ENCODE data around the gene ELL2. TPM values are rescaled to one million over a fixed set of nuclear protein-coding genes. Genes with fewer than 3 reads are reported as not detected.

Gene ELL2
- total and polyA plus RNA-seq, 2 of the 13 experiments (the other 11 are each of a cell fraction or from before 2014, with no cell fraction given) = 78.9 to 97.1 TPM

DNA sequence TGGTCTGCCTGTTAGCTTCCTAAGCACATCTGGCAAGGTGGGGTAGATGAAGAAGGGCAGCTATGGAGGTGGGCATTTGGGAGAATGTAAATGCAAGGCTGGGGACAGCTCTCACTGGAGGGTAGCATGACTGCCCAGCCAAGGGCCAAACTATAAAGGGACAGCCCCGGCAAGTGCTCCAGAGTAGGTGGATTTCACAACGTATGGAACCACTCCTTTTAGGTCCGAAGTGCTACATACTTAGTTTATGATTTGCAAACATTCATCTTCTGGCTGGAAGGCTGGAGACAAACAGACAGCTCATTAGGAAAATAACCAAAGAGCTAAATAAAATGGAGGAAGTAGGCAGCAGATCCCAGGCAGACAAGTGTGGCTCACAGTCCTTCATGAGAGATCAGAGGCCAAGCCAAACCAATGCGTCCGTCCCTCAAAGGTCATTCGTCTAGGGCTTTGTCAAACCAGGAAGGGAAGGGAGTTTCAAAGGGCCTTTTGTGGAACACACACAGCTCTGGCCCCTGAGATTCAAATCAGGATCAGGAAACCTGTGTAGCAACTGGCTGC is 96.6 kb downstream of the ELL2 start (continued):
- no peak for TF ChIP-seq ZBTB46 (CRISPR knock-in tag; IDR thresholded peaks at IDR 0.05; ENCODE audit: borderline replicate concordance)
- peak; percentile 61; the same call in 1 of the 2 replicates for TF ChIP-seq TCF7 (IDR thresholded peaks at IDR 0.05; ENCODE audit: low read depth)
- TF ChIP-seq ELF1 (CRISPR knock-in tag; IDR thresholded peaks at IDR 0.05) = peak; percentile 84
- TF ChIP-seq SAP130 (CRISPR knock-in tag; IDR thresholded peaks at IDR 0.05; ENCODE audit: low read depth) = peak; percentile 90
- TF ChIP-seq, protein P1, sequence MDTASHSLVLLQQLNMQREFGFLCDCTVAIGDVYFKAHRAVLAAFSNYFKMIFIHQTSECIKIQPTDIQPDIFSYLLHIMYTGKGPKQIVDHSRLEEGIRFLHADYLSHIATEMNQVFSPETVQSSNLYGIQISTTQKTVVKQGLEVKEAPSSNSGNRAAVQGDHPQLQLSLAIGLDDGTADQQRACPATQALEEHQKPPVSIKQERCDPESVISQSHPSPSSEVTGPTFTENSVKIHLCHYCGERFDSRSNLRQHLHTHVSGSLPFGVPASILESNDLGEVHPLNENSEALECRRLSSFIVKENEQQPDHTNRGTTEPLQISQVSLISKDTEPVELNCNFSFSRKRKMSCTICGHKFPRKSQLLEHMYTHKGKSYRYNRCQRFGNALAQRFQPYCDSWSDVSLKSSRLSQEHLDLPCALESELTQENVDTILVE (CRISPR knock-in tag; IDR thresholded peaks at IDR 0.05) = peak; percentile 58; the same call in 1 of the 2 replicates
- TF ChIP-seq, protein P2, sequence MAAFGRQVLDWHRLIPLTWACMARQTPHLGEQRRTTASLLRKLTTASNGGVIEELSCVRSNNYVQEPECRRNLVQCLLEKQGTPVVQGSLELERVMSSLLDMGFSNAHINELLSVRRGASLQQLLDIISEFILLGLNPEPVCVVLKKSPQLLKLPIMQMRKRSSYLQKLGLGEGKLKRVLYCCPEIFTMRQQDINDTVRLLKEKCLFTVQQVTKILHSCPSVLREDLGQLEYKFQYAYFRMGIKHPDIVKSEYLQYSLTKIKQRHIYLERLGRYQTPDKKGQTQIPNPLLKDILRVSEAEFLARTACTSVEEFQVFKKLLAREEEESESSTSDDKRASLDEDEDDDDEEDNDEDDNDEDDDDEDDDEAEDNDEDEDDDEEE (CRISPR knock-in tag; IDR thresholded peaks at IDR 0.05) = no peak
- no peak for TF ChIP-seq ZSCAN22 (CRISPR knock-in tag; IDR thresholded peaks at IDR 0.05)
- peak; percentile 76; the same call in 1 of the 2 replicates for TF ChIP-seq NR2C2 (CRISPR knock-in tag; IDR thresholded peaks at IDR 0.05; ENCODE audit: borderline replicate concordance)
- no peak for TF ChIP-seq TP53 (CRISPR knock-in tag; conservative IDR thresholded peaks at IDR 0.05)
- TF ChIP-seq XBP1 (CRISPR knock-in tag; IDR thresholded peaks at IDR 0.05) = no peak
- TF ChIP-seq RBFOX2 (IDR thresholded peaks at IDR 0.05; ENCODE audit: low read depth, low read length) = peak; percentile 57; the same call in 1 of the 2 replicates
- TF ChIP-seq KLF16 (CRISPR knock-in tag; IDR thresholded peaks at IDR 0.05) = peak in 1 of 2 experiments; percentile 83; a peak in 2 of 4 replicates
- 0 out of 2 replicates have a peak, but pooled peaks have one; percentile 24 for TF ChIP-seq BRD4 (CRISPR knock-in tag; IDR thresholded peaks at IDR 0.05)
- peak; percentile 89 for TF ChIP-seq IKZF5 (CRISPR knock-in tag; IDR thresholded peaks at IDR 0.05)
- peak; percentile 78 for TF ChIP-seq XRCC5 (optimal IDR thresholded peaks at IDR 0.05; ENCODE audit: low read length)
- TF ChIP-seq TRIM24 (CRISPR knock-in tag; IDR thresholded peaks at IDR 0.05) = 0 out of 2 replicates have a peak, but pooled peaks have one; percentile 55
- TF ChIP-seq ZNF644 (CRISPR knock-in tag; IDR thresholded peaks at IDR 0.05; ENCODE audit: low read depth) = peak; percentile 97
- TF ChIP-seq E2F1 (CRISPR knock-in tag; IDR thresholded peaks at IDR 0.05) = no peak
- no peak for TF ChIP-seq ZNF3 (CRISPR knock-in tag; IDR thresholded peaks at IDR 0.05)
- TF ChIP-seq ZNF839 (CRISPR knock-in tag; IDR thresholded peaks at IDR 0.05; ENCODE audit: borderline replicate concordance) = no peak
- TF ChIP-seq PHF20 (CRISPR knock-in tag; IDR thresholded peaks at IDR 0.05) = 0 out of 2 replicates have a peak, but pooled peaks have one; percentile 29
- no peak for TF ChIP-seq IRF1 (CRISPR knock-in tag; IDR thresholded peaks at IDR 0.05; ENCODE audit: low read depth)
- TF ChIP-seq CCAR2 (optimal IDR thresholded peaks at IDR 0.05; ENCODE audit: low read depth, low read length) = no peak
- peak; percentile 44; the same call in 1 of the 2 replicates for TF ChIP-seq ZFP37 (CRISPR knock-in tag; IDR thresholded peaks at IDR 0.05; ENCODE audit: borderline replicate concordance)
- TF ChIP-seq KLF6 (CRISPR knock-in tag; IDR thresholded peaks at IDR 0.05) = 0 out of 2 replicates have a peak, but pooled peaks have one; percentile 33

Data from HepG2 (cell line).